ENCODE results near the gene PKDREJ. TPM values are rescaled to one million over a fixed set of nuclear protein-coding genes. Genes with fewer than 3 reads are reported as not detected.

Gene PKDREJ
- total and polyA plus RNA-seq, 2 donors (not counting 1 experiment from before 2014, with no cell fraction given) = under 0.01 TPM; not detected in 1

- H3K36me3 ChIP-seq (ENCODE audit: control insufficient read depth, insufficient read depth, low read length) = no peaks in the 10 kb centered on the region
- H3K4me3 ChIP-seq (replicated peaks in 1 of 4; ENCODE audit: control extremely low read depth in 1 of 4, insufficient read depth in 1 of 4, low read depth in 3 of 4, low read length in 4 of 4) = no peak overlapping the region
- no peak overlapping the region for H2AFZ ChIP-seq (ENCODE audit: low read length)
- H3K9me3 ChIP-seq (ENCODE audit: control insufficient read depth, insufficient read depth, low read depth, low read length) = no peaks in the 10 kb centered on the region
- no peak overlapping the region for H3K27ac ChIP-seq (ENCODE audit: insufficient read depth, low read length)
- H3K79me2 ChIP-seq (ENCODE audit: control insufficient read depth, insufficient read depth, low read length) = no peaks in the 10 kb centered on the region
- H3K9ac ChIP-seq (ENCODE audit: insufficient read depth, low read length) = no peak overlapping the region
- DNase-seq (ENCODE audit: low read depth in 2 of 2) = no peak
- no peaks in the 10 kb centered on the region for H4K20me1 ChIP-seq (ENCODE audit: control insufficient read depth, extremely low read depth, insufficient read depth, low read length)
- H3K4me1 ChIP-seq (ENCODE audit: control insufficient read depth, extremely low read depth, insufficient read depth, low read length) = no peaks in the 10 kb centered on the region
- TF ChIP-seq EZH2 (IDR thresholded peaks at IDR 0.05; ENCODE audit: low read length, missing control alignments) (no peak), CTCF (conservative IDR thresholded peaks at IDR 0.05 in 1 of 2, IDR thresholded peaks at IDR 0.05 in 1 of 2; ENCODE audit: low read depth in 1 of 2, low read length in 2 of 2) (no peak)
- no peak overlapping the region for H3K4me2 ChIP-seq (ENCODE audit: extremely low read depth, insufficient read depth, low read length)
- H3K27me3 ChIP-seq (ENCODE audit: control insufficient read depth, insufficient read depth, low read length) = peaks cover 8% of the 10 kb centered on the region
Measured at GRCh38 chr22:46256358-46256958, 6.7 kb downstream of the PKDREJ start.

- no peaks in the 10 kb centered on the region for H3K79me2 ChIP-seq (ENCODE audit: control insufficient read depth, insufficient read depth, low read length)
- H3K27ac ChIP-seq (ENCODE audit: insufficient read depth, low read length) = no peak overlapping the region
- no peak overlapping the region for H3K4me3 ChIP-seq (replicated peaks in 1 of 4; ENCODE audit: control extremely low read depth in 1 of 4, insufficient read depth in 1 of 4, low read depth in 3 of 4, low read length in 4 of 4)
- TF ChIP-seq CTCF (conservative IDR thresholded peaks at IDR 0.05 in 1 of 2, IDR thresholded peaks at IDR 0.05 in 1 of 2; ENCODE audit: low read depth in 1 of 2, low read length in 2 of 2) (no peak), EZH2 (IDR thresholded peaks at IDR 0.05; ENCODE audit: low read length, missing control alignments) (no peak)
- H3K27me3 ChIP-seq (ENCODE audit: control insufficient read depth, insufficient read depth, low read length) = no peaks in the 10 kb centered on the region
- H4K20me1 ChIP-seq (ENCODE audit: control insufficient read depth, extremely low read depth, insufficient read depth, low read length) = no peaks in the 10 kb centered on the region
- H3K4me1 ChIP-seq (ENCODE audit: control insufficient read depth, extremely low read depth, insufficient read depth, low read length) = no peaks in the 10 kb centered on the region
- no peaks in the 10 kb centered on the region for H3K36me3 ChIP-seq (ENCODE audit: control insufficient read depth, insufficient read depth, low read length)
- no peak overlapping the region for H2AFZ ChIP-seq (ENCODE audit: low read length)
- no peak overlapping the region for H3K4me2 ChIP-seq (ENCODE audit: extremely low read depth, insufficient read depth, low read length)
- no peak for DNase-seq (ENCODE audit: low read depth in 2 of 2)
- no peaks in the 10 kb centered on the region for H3K9me3 ChIP-seq (ENCODE audit: control insufficient read depth, insufficient read depth, low read depth, low read length)
- no peak overlapping the region for H3K9ac ChIP-seq (ENCODE audit: insufficient read depth, low read length)
Measured at GRCh38 chr22:46251816-46252380, 11.2 kb downstream of the PKDREJ start.

GRCh38 chr22:46251266-46251665 lies 11.9 kb downstream of the PKDREJ start:
- H3K4me2 ChIP-seq (ENCODE audit: extremely low read depth, insufficient read depth, low read length) = peak overlapping the region; percentile 44
- no peaks in the 10 kb centered on the region for H3K36me3 ChIP-seq (ENCODE audit: control insufficient read depth, insufficient read depth, low read length)
- H3K9me3 ChIP-seq (ENCODE audit: control insufficient read depth, insufficient read depth, low read depth, low read length) = no peaks in the 10 kb centered on the region
- TF ChIP-seq CTCF (conservative IDR thresholded peaks at IDR 0.05 in 1 of 2, IDR thresholded peaks at IDR 0.05 in 1 of 2; ENCODE audit: low read depth in 1 of 2, low read length in 2 of 2) = no peak
- TF ChIP-seq EZH2 (IDR thresholded peaks at IDR 0.05; ENCODE audit: low read length, missing control alignments) = no peak
- H2AFZ ChIP-seq (ENCODE audit: low read length) = no peak overlapping the region
- no peaks in the 10 kb centered on the region for H4K20me1 ChIP-seq (ENCODE audit: control insufficient read depth, extremely low read depth, insufficient read depth, low read length)
- H3K27me3 ChIP-seq (ENCODE audit: control insufficient read depth, insufficient read depth, low read length) = no peaks in the 10 kb centered on the region
- H3K4me3 ChIP-seq (replicated peaks in 1 of 4; ENCODE audit: control extremely low read depth in 1 of 4, insufficient read depth in 1 of 4, low read depth in 3 of 4, low read length in 4 of 4) = peak overlapping the region; percentile 63 to 94 (median 86)
- no peaks in the 10 kb centered on the region for H3K4me1 ChIP-seq (ENCODE audit: control insufficient read depth, extremely low read depth, insufficient read depth, low read length)
- H3K27ac ChIP-seq (ENCODE audit: insufficient read depth, low read length) = no peak overlapping the region
- no peak overlapping the region for H3K9ac ChIP-seq (ENCODE audit: insufficient read depth, low read length)
- H3K79me2 ChIP-seq (ENCODE audit: control insufficient read depth, insufficient read depth, low read length) = no peaks in the 10 kb centered on the region
- DNase-seq (ENCODE audit: low read depth in 2 of 2) = no peak

Data from fibroblast of lung (primary cell).